Transverse colon (tissue), 4 donors: ENCODE results near the gene CADM1. TPM values are rescaled to one million over a fixed set of nuclear protein-coding genes. Genes with fewer than 3 reads are reported as not detected.

Source experiments
- DNase-seq: peaks from one replicate; pipeline ENCODE4 v3.0.0-alpha.2; 2019
- H3K27ac ChIP-seq, 4 donors: fragments of 200-600 bp; sonication (generic); 2 replicates each; pipeline ENCODE4 v1.5.1; 2016 to 2018; ENCODE audit warnings: inconsistent platforms in 4 of 4
- H3K27me3 ChIP-seq: fragments of 200-600 bp; sonication (generic); 2 replicates; pipeline ENCODE4 v1.5.1; 2017; ENCODE audit warnings: inconsistent platforms
- H3K36me3 ChIP-seq, 4 donors: fragments of 200-600 bp; sonication (generic); 2 replicates each; pipeline ENCODE4 v1.5.1; 2017 to 2019; ENCODE audit warnings: inconsistent platforms in 4 of 4
- H3K4me1 ChIP-seq, 4 donors: fragments of 200-600 bp; sonication (generic); 2 replicates each; pipeline ENCODE4 v1.5.1; 2017 to 2020; ENCODE audit warnings: inconsistent platforms in 4 of 4
- H3K4me3 ChIP-seq, 4 donors: fragments of 200-600 bp; sonication (generic); 1 replicate in 1 of 4; 2 replicates in 3 of 4; pipeline versions ENCODE4 v1.5.1 to v1.6.1; 2017 to 2019; ENCODE audit warnings: inconsistent platforms in 4 of 4
- H3K9me3 ChIP-seq, 2 donors: fragments of 200-600 bp; sonication (generic); 2 replicates each; pipeline ENCODE4 v1.5.1; 2017 to 2019; ENCODE audit warnings: inconsistent platforms in 2 of 2
- CTCF ChIP-seq, 5 experiments: fragments of 200-600 bp in 3 of 5; fragments of 450-650 bp in 2 of 5; sonication (generic) in 3 of 5; IDR thresholded peaks; 1 replicate in 2 of 5; 2 replicates in 3 of 5; pipeline ENCODE4 v1.5.1; 2016 to 2017; ENCODE audit warnings: antibody characterized with exemption in 5 of 5, inconsistent platforms in 3 of 5, mild to moderate bottlenecking in 2 of 5, moderate library complexity in 1 of 5
- EP300 ChIP-seq: sonication (generic); formaldehyde crosslinking; IDR thresholded peaks from one replicate; pipeline ENCODE4 v1.6.1; 2017; ENCODE audit warnings: antibody characterized with exemption, low read depth
- POLR2A ChIP-seq: fragments of 450-650 bp; IDR thresholded peaks from one replicate; pipeline ENCODE4 v1.6.1; 2016; ENCODE audit warnings: antibody characterized with exemption, mild to moderate bottlenecking, moderate library complexity
- POLR2AphosphoS5 ChIP-seq, 3 donors: sonication (generic); formaldehyde crosslinking; IDR thresholded peaks; one replicate each; pipeline ENCODE4 v1.6.1; 2016; ENCODE audit warnings: antibody characterized with exemption in 3 of 3
- WGBS, 2 donors: methylation state at CpG; one replicate each; pipeline ENCODE4 v1.1.5; 2018; ENCODE audit warnings: low coverage in 1 of 2; 5-methylcytosine and 5-hydroxymethylcytosine counted together
- in situ Hi-C, 4 donors: fragments of 200-750 bp; cut with MboI; loops; one replicate each; pipeline versions ENCODE4 v1.15.0 to v1.15.1; 2017; ENCODE audit warnings: low sequenced_read_pairs in 3 of 4, low pct_ligation_motif_present in 1 of 4, low pct_unique_long_range_greater_than_20kb in 1 of 4
- intact Hi-C: fragments of 100-400 bp; cut with DNase I; formaldehyde crosslinking; loops from one replicate; pipeline ENCODE4 v1.15.1; 2023; ENCODE audit warnings: low total_unique reads
- total RNA-seq, 4 donors: library from RNA; depleted of rRNA; stranded (reverse); fragments of >200 nt; gene quantifications; one replicate each; pipeline ENCODE4 v1.1.0, GENCODE V29; 2016

CADM1 gene
- total RNA-seq, 4 donors from 2014 or later = 2.8 to 6.4 (median 3.7) TPM

- peaks cover 83% of the 10 kb centered on the region for H3K27me3 ChIP-seq
- H3K36me3 ChIP-seq = no peaks in the 10 kb centered on the region
- no peaks in the 10 kb centered on the region for H3K4me1 ChIP-seq
- in situ Hi-C loops (no loop called here), intact Hi-C loops (no loop called here)
- H3K4me3 ChIP-seq = no peak overlapping the region
- TF ChIP-seq EP300 (no peak), POLR2A (no peak), POLR2AphosphoS5 (IDR thresholded peaks at IDR 0.05) (no peak), CTCF (IDR thresholded peaks at IDR 0.05) (no peak)
- H3K27ac ChIP-seq = no peak overlapping the region
- H3K9me3 ChIP-seq = no peaks in the 10 kb centered on the region
- 44 to 64% methylated on average over 1 of the region's 1 CpG for WGBS, 2 donors
- DNase-seq = no peak
These were observed 85.6 kb downstream of the CADM1 start for GRCh38 chr11:115418626-115419025.

GRCh38 chr11:115418081-115418480 lies 86.1 kb downstream of the CADM1 start:
- Histone ChIP-seq H3K27me3 (peaks cover 83% of the 10 kb centered on the region), H3K36me3 (no peaks in the 10 kb centered on the region), H3K4me3 (no peak overlapping the region), H3K4me1 (no peaks in the 10 kb centered on the region), H3K27ac (no peak overlapping the region), H3K9me3 (no peaks in the 10 kb centered on the region)
- in situ Hi-C loops (no loop called here), intact Hi-C loops (no loop called here)
- 63 to 72% methylated on average over 4 of the region's 4 CpGs for WGBS, 2 donors
- no peak for DNase-seq
- TF ChIP-seq POLR2AphosphoS5 (IDR thresholded peaks at IDR 0.05) (no peak), EP300 (no peak), POLR2A (no peak), CTCF (IDR thresholded peaks at IDR 0.05) (no peak)

GRCh38 chr11:115411120-115411519 lies 93.1 kb downstream of the CADM1 start:
- Histone ChIP-seq H3K4me1 (peaks cover 0 to 21% (median 3%) of the 10 kb centered on the region in 4 donors), H3K27ac (no peak overlapping the region), H3K27me3 (peaks cover 68% of the 10 kb centered on the region), H3K4me3 (no peak overlapping the region), H3K9me3 (no peaks in the 10 kb centered on the region), H3K36me3 (no peaks in the 10 kb centered on the region)
- 38 to 72% methylated on average over 1 of the region's 1 CpG for WGBS, 2 donors
- DNase-seq = no peak
- in situ Hi-C loops = no loop called here
- no peak for TF ChIP-seq CTCF (IDR thresholded peaks at IDR 0.05)
- TF ChIP-seq POLR2A = no peak
- TF ChIP-seq EP300 = no peak
- TF ChIP-seq POLR2AphosphoS5 (IDR thresholded peaks at IDR 0.05) = no peak
- intact Hi-C loops = no loop called here

GRCh38 chr11:115409691-115410220 lies 94.5 kb downstream of the CADM1 start:
- peaks cover 0 to 21% (median 3%) of the 10 kb centered on the region in 4 donors for H3K4me1 ChIP-seq
- peaks cover 55% of the 10 kb centered on the region for H3K27me3 ChIP-seq
- no peak overlapping the region for H3K4me3 ChIP-seq
- 41 to 51% methylated on average over 4 of the region's 4 CpGs for WGBS, 2 donors
- in situ Hi-C loops = no loop called here
- intact Hi-C loops = no loop called here
- H3K36me3 ChIP-seq = no peaks in the 10 kb centered on the region
- DNase-seq = no peak
- no peaks in the 10 kb centered on the region for H3K9me3 ChIP-seq
- TF ChIP-seq POLR2A (no peak), POLR2AphosphoS5 (IDR thresholded peaks at IDR 0.05) (no peak), EP300 (no peak), CTCF (IDR thresholded peaks at IDR 0.05) (no peak)
- no peak overlapping the region for H3K27ac ChIP-seq
